ENCODE results near the gene RRP36. TPM values are rescaled to one million over a fixed set of nuclear protein-coding genes. Genes with fewer than 3 reads are reported as not detected.
A peak's percentile ranks its signal among the peaks of the same experiment; 100 is the strongest.
"Not testable (repeated sequence)": the region's sequence is repeated elsewhere in the genome, so short reads cannot be mapped to it uniquely, and the experiment has no call there.

RRP36 gene
- total and polyA plus RNA-seq, 5 donors from 2014 or later, result 33.3 to 82.2 (median 68.4) TPM

DNA sequence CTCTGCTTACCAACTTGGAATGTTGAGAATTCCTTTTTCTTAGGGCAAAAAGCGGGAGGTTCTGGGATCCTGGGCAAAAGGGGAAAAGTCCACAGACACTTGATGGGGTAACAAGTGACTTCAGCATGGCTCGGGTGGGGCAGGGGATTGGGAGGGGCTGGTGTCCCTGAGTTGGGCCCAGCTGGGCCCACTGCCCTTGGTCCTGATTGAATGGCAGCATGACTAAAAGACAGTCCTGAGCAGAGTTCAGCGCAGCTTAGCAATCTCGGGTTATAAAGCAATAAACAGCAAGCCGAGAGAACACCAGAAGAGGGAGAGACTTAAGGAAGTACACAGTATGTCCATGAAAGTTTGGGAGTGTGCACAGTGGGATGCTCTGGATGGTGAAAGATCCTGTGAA lies 31.5 kb upstream of the RRP36 start:
- Histone ChIP-seq H3K4me3 (ENCODE audit: low read depth, low read length) (no peak overlapping the region), H3K4me1 (ENCODE audit: control insufficient read depth, insufficient read depth, low read length, poor library complexity, severe bottlenecking) (peaks cover 24% of the 10 kb centered on the region), H3K36me3 (ENCODE audit: control insufficient read depth, insufficient read depth, low read length) (peaks cover 38% of the 10 kb centered on the region), H3K27ac (ENCODE audit: insufficient read depth, low read length, poor library complexity, severe bottlenecking) (no peak overlapping the region), H3K27me3 (ENCODE audit: control insufficient read depth, insufficient read depth, low read length) (no peaks in the 10 kb centered on the region), H3K9me3 (ENCODE audit: control insufficient read depth in 2 of 2, low read length in 2 of 2) (no peaks in the 10 kb centered on the region)
- Mint-ChIP-seq H3K4me3 (peak overlapping the region in 2 of 4 donors; percentile 4 to 51), H3K36me3 (peaks cover 25% of the 10 kb centered on the region), H3K27ac (peak overlapping the region in 1 of 3 donors; percentile 18), H3K9me3 (no peaks in the 10 kb centered on the region), H3K27me3 (no peaks in the 10 kb centered on the region), H3K4me1 (peaks cover 15 to 64% (median 43%) of the 10 kb centered on the region in 4 donors)
- no peak for DNase-seq
- no peak for ATAC-seq (ENCODE audit: low read depth in 2 of 2)

DNA sequence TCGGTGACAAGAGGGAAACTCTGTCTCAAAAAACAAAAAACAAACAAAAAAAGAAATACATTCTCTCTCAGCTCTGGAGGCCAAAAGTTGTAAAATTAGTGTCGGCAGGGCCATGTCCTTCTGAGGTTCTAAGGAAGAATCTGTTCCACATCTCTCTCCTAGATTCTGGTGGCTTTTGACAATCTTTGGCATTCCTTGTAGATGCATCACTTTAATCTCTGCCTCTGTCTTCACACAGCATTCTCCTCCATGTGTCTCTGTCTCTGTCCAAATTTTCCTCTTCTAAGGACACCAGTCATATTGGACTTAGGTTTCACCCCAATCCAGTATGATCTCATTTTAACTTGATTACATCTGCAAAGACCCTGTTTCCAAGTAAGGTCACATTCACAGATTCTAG lies 28.0 kb upstream of the RRP36 start:
- Mint-ChIP-seq H3K36me3 (peaks cover 19% of the 10 kb centered on the region), H3K4me1 (peaks cover 0 to 32% (median 15%) of the 10 kb centered on the region in 4 donors), H3K4me3 (no peak overlapping the region), H3K27me3 (no peaks in the 10 kb centered on the region), H3K9me3 (no peaks in the 10 kb centered on the region), H3K27ac (peak overlapping the region in 1 of 3 donors; percentile 65)
- Histone ChIP-seq H3K36me3 (ENCODE audit: control insufficient read depth, insufficient read depth, low read length) (peaks cover 27% of the 10 kb centered on the region), H3K9me3 (ENCODE audit: control insufficient read depth in 2 of 2, low read length in 2 of 2) (no peaks in the 10 kb centered on the region), H3K4me3 (ENCODE audit: low read depth, low read length) (no peak overlapping the region), H3K4me1 (ENCODE audit: control insufficient read depth, insufficient read depth, low read length, poor library complexity, severe bottlenecking) (no peaks in the 10 kb centered on the region), H3K27ac (ENCODE audit: insufficient read depth, low read length, poor library complexity, severe bottlenecking) (no peak overlapping the region), H3K27me3 (ENCODE audit: control insufficient read depth, insufficient read depth, low read length) (no peaks in the 10 kb centered on the region)
- DNase-seq (no peak), ATAC-seq (ENCODE audit: low read depth in 2 of 2) (no peak)

DNA sequence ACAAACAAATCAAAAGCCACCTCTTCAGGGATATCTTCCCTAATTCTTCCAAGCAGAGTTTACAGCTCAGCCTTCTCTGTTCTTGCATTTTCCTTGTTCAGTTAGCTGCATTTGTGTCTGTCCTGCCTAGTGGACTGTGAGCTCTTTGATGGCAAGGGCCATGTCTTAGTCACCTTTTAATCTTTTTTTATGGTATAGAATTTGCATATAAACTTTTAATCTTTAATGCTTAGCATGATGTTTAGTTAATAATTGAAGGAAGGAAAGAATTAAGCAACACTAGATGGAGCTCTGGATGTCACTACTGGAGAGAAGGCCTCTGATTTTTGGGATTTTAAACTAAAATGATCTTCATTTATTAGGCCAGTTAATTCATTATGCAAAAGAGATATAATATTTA lies 24.9 kb upstream of the RRP36 start:
- no peaks in the 10 kb centered on the region for H3K9me3 Mint-ChIP-seq
- H3K27ac Mint-ChIP-seq, result peak overlapping the region in 1 of 3 donors; percentile 63
- peaks cover 0 to 18% (median 9%) of the 10 kb centered on the region in 4 donors for H3K4me1 Mint-ChIP-seq
- no peak for ATAC-seq (ENCODE audit: low read depth in 2 of 2)
- no peak overlapping the region for H3K27ac ChIP-seq (ENCODE audit: insufficient read depth, low read length, poor library complexity, severe bottlenecking)
- H3K27me3 ChIP-seq (ENCODE audit: control insufficient read depth, insufficient read depth, low read length), result no peaks in the 10 kb centered on the region
- no peak overlapping the region for H3K4me3 Mint-ChIP-seq
- no peak for DNase-seq
- H3K4me1 ChIP-seq (ENCODE audit: control insufficient read depth, insufficient read depth, low read length, poor library complexity, severe bottlenecking), result no peaks in the 10 kb centered on the region
- H3K27me3 Mint-ChIP-seq, result no peaks in the 10 kb centered on the region
- H3K9me3 ChIP-seq (ENCODE audit: control insufficient read depth in 2 of 2, low read length in 2 of 2), result no peaks in the 10 kb centered on the region
- peaks cover 4% of the 10 kb centered on the region for H3K36me3 ChIP-seq (ENCODE audit: control insufficient read depth, insufficient read depth, low read length)
- no peak overlapping the region for H3K4me3 ChIP-seq (ENCODE audit: low read depth, low read length)
- peaks cover 7% of the 10 kb centered on the region for H3K36me3 Mint-ChIP-seq

DNA sequence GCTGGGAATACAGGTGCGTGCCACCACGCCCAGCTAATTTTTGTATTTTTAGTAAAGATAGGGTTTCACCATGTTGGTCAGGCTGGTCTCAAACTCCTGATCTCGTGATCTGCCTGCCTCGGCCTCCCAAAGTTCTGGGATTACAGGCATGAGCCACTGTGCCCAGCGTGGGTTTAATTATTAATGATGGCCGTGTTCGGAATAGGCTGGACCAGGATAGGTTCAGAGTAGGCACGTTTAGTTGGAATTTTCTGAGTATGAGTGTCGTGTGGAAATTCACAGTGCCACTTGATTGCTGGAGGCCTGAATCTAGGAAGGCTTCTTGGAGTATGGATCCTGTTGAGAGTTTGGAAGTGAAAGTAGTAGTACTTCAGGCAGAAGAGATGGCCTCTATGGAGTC lies 23.2 kb upstream of the RRP36 start:
- not testable (repeated sequence) for ATAC-seq (ENCODE audit: low read depth in 2 of 2)
- peaks cover 0 to 14% (median 7%) of the 10 kb centered on the region in 4 donors for H3K4me1 Mint-ChIP-seq

DNA sequence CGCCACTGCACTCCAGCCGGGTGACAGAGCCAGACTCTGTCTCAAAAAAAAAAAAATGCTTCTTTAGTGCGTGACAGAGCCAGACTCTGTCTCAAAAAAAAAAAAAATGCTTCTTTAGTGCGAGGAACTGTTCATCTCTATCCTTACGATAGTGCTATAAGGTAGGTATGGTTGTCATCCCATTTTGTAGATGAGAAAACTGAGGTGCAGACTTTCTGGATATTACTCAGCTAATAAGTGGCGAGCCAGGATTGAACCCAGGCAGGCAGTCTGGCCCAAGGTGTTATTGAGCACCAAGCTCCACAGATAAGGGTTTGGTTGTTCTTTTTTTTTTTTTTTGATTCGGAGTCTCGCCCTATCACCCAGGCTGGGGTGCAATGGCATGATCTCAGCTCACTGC lies 19.6 kb upstream of the RRP36 start:
- peaks cover 0 to 9% (median 2%) of the 10 kb centered on the region in 4 donors for H3K4me1 Mint-ChIP-seq
- no peaks in the 10 kb centered on the region for H3K27me3 ChIP-seq (ENCODE audit: control insufficient read depth, insufficient read depth, low read length)
- DNase-seq, result no peak
- no peaks in the 10 kb centered on the region for H3K9me3 ChIP-seq (ENCODE audit: control insufficient read depth in 2 of 2, low read length in 2 of 2)
- H3K27me3 Mint-ChIP-seq, result no peaks in the 10 kb centered on the region
- no peaks in the 10 kb centered on the region for H3K4me1 ChIP-seq (ENCODE audit: control insufficient read depth, insufficient read depth, low read length, poor library complexity, severe bottlenecking)
- no peaks in the 10 kb centered on the region for H3K9me3 Mint-ChIP-seq
- no peak overlapping the region for H3K4me3 ChIP-seq (ENCODE audit: low read depth, low read length)
- peaks cover 8% of the 10 kb centered on the region for H3K36me3 Mint-ChIP-seq
- ATAC-seq (ENCODE audit: low read depth in 2 of 2), result no peak
- H3K36me3 ChIP-seq (ENCODE audit: control insufficient read depth, insufficient read depth, low read length), result peaks cover 11% of the 10 kb centered on the region
- H3K27ac ChIP-seq (ENCODE audit: insufficient read depth, low read length, poor library complexity, severe bottlenecking), result no peak overlapping the region
- no peak overlapping the region for H3K4me3 Mint-ChIP-seq
- no peak overlapping the region for H3K27ac Mint-ChIP-seq

More for the DNA sequence above, 23.2 kb upstream of the RRP36 start:
- H3K36me3 ChIP-seq (ENCODE audit: control insufficient read depth, insufficient read depth, low read length); H3K27ac ChIP-seq (ENCODE audit: insufficient read depth, low read length, poor library complexity, severe bottlenecking); H3K4me1 ChIP-seq (ENCODE audit: control insufficient read depth, insufficient read depth, low read length, poor library complexity, severe bottlenecking); H3K4me3 ChIP-seq (ENCODE audit: low read depth, low read length); H3K27me3 Mint-ChIP-seq; H3K27me3 ChIP-seq (ENCODE audit: control insufficient read depth, insufficient read depth, low read length); H3K4me3 Mint-ChIP-seq; H3K9me3 Mint-ChIP-seq; H3K9me3 ChIP-seq (ENCODE audit: control insufficient read depth in 2 of 2, low read length in 2 of 2); H3K36me3 Mint-ChIP-seq; DNase-seq: not testable (repeated sequence)
- peak overlapping the region in 1 of 3 donors; percentile 23 for H3K27ac Mint-ChIP-seq

DNA sequence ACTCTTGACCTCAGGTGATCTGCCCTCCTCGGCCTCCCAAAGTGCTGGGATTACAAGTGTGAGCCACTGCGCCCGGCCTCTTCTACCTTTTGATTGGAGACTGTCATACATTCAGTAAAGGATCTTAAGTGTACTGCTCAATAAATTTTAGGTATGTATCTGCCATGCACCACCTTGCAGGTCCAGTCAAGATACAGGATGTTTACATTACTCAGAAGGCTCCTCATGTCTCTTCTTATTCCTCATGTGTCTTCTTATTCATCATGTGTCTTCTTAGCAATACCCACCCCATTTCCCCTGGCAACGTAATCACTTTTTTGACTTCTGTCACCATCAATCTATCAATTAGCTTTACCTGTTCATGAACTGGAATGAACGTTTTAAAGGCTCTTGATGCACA lies 15.6 kb upstream of the RRP36 start:
- Mint-ChIP-seq H3K4me3 (peak overlapping the region in 1 of 4 donors; percentile 56), H3K27me3 (no peaks in the 10 kb centered on the region), H3K27ac (peak overlapping the region in 2 of 3 donors; percentile 41 to 50), H3K36me3 (peaks cover 23% of the 10 kb centered on the region), H3K9me3 (peaks cover 0 to 1% (median 0%) of the 10 kb centered on the region in 7 donors), H3K4me1 (peaks cover 0 to 16% (median 6%) of the 10 kb centered on the region in 4 donors)
- ATAC-seq (ENCODE audit: low read depth in 2 of 2) (no peak), DNase-seq (no peak)
- Histone ChIP-seq H3K9me3 (ENCODE audit: control insufficient read depth in 2 of 2, low read length in 2 of 2) (no peaks in the 10 kb centered on the region), H3K27ac (ENCODE audit: insufficient read depth, low read length, poor library complexity, severe bottlenecking) (no peak overlapping the region), H3K4me1 (ENCODE audit: control insufficient read depth, insufficient read depth, low read length, poor library complexity, severe bottlenecking) (no peaks in the 10 kb centered on the region), H3K27me3 (ENCODE audit: control insufficient read depth, insufficient read depth, low read length) (no peaks in the 10 kb centered on the region), H3K4me3 (ENCODE audit: low read depth, low read length) (no peak overlapping the region), H3K36me3 (ENCODE audit: control insufficient read depth, insufficient read depth, low read length) (peaks cover 47% of the 10 kb centered on the region)

DNA sequence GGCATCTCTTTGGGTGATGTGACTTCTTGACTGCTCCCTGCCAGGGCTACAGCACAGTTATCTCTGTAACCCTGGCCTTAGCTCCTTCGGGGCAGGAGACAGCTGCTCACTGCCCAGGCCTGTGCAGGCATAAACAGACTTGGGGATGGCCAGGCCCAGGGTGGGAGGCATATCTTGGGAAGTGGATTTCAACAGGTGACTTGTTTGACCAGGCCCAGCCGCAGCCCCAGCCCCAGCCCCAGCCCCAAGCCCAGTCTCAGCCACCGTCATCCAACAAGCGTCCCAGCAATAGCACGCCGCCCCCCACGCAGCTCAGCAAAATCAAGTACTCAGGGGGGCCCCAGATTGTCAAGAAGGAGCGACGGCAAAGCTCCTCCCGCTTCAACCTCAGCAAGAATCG lies 15.2 kb upstream of the RRP36 start:
- Histone ChIP-seq H3K9me3 (ENCODE audit: control insufficient read depth in 2 of 2, low read length in 2 of 2) (no peaks in the 10 kb centered on the region), H3K36me3 (ENCODE audit: control insufficient read depth, insufficient read depth, low read length) (peaks cover 51% of the 10 kb centered on the region), H3K27ac (ENCODE audit: insufficient read depth, low read length, poor library complexity, severe bottlenecking) (no peak overlapping the region), H3K27me3 (ENCODE audit: control insufficient read depth, insufficient read depth, low read length) (no peaks in the 10 kb centered on the region), H3K4me1 (ENCODE audit: control insufficient read depth, insufficient read depth, low read length, poor library complexity, severe bottlenecking) (no peaks in the 10 kb centered on the region), H3K4me3 (ENCODE audit: low read depth, low read length) (no peak overlapping the region)
- Mint-ChIP-seq H3K27ac (peak overlapping the region in 1 of 3 donors; percentile 50), H3K36me3 (peaks cover 23% of the 10 kb centered on the region), H3K9me3 (peaks cover 0 to 1% (median 0%) of the 10 kb centered on the region in 7 donors), H3K27me3 (no peaks in the 10 kb centered on the region), H3K4me3 (peak overlapping the region in 1 of 4 donors; percentile 56), H3K4me1 (peaks cover 0 to 20% (median 6%) of the 10 kb centered on the region in 4 donors)
- no peak for ATAC-seq (ENCODE audit: low read depth in 2 of 2)
- no peak for DNase-seq

DNA sequence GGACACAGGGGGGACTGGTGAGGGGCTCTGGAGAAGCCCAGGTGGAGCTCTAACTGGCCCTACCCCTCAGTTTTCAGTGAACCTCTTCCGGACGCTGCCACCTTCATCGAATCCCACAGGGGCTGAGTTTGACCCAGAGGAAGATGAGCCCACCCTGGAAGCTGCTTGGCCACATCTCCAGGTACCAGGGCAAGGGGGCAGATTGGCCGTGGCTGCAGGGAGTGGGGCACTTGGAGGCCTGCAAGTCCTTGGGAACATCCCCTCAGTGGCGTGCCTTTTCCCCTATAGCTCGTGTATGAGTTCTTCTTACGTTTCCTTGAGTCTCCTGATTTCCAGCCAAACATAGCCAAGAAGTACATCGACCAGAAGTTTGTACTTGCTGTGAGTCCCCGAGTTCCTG lies 14.3 kb upstream of the RRP36 start:
- Mint-ChIP-seq H3K27me3 (no peaks in the 10 kb centered on the region), H3K9me3 (peaks cover 0 to 1% (median 0%) of the 10 kb centered on the region in 7 donors), H3K36me3 (peaks cover 23% of the 10 kb centered on the region), H3K4me3 (no peak overlapping the region), H3K4me1 (peaks cover 0 to 29% (median 7%) of the 10 kb centered on the region in 4 donors), H3K27ac (no peak overlapping the region)
- Histone ChIP-seq H3K27ac (ENCODE audit: insufficient read depth, low read length, poor library complexity, severe bottlenecking) (no peak overlapping the region), H3K4me1 (ENCODE audit: control insufficient read depth, insufficient read depth, low read length, poor library complexity, severe bottlenecking) (no peaks in the 10 kb centered on the region), H3K36me3 (ENCODE audit: control insufficient read depth, insufficient read depth, low read length) (peaks cover 56% of the 10 kb centered on the region), H3K27me3 (ENCODE audit: control insufficient read depth, insufficient read depth, low read length) (no peaks in the 10 kb centered on the region), H3K4me3 (ENCODE audit: low read depth, low read length) (no peak overlapping the region), H3K9me3 (ENCODE audit: control insufficient read depth in 2 of 2, low read length in 2 of 2) (no peaks in the 10 kb centered on the region)
- DNase-seq, result no peak
- ATAC-seq (ENCODE audit: low read depth in 2 of 2), result no peak

Data from CD4-positive, CD25-positive, alpha-beta regulatory T cell (primary cell).